ENCODE data around the gene COL13A1.

DNA sequence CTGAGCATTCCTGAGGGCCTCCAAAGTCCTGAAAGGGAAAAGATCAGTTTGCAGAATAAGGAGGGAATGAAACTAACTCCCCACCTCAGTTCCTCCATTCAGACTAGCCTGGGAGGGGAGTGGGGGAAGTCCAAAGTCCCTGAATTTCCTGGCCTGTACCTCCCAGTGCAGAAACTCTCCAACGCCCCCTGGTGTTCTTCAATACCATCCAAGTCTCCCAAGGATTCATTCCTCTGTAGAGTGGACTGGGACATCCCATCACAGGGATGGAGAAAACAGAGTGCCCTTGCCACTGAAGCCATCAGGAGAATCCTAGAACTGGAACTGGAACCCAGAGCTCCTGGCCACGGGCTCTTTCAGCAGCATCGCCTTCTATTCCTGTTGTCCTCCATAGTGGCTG lies 1.6 kb upstream of the COL13A1 start:
- TF ChIP-seq GLIS3 (CRISPR knock-in tag; IDR thresholded peaks at IDR 0.05) (no peak), BACH2 (CRISPR knock-in tag; IDR thresholded peaks at IDR 0.05; ENCODE audit: borderline replicate concordance) (no peak), ZNF565 (CRISPR knock-in tag; conservative IDR thresholded peaks at IDR 0.05; ENCODE audit: low read depth) (no peak), ZFP30 (CRISPR knock-in tag; IDR thresholded peaks at IDR 0.05) (no peak), CREB5 (CRISPR knock-in tag; IDR thresholded peaks at IDR 0.05; ENCODE audit: low read depth) (no peak), ARNTL (CRISPR knock-in tag; IDR thresholded peaks at IDR 0.05; ENCODE audit: borderline replicate concordance, low read depth) (no peak)

Data from SK-N-SH treated with all-trans-retinoic acid at 6 μM for 48 hours (cell line).